Breast epithelium (tissue), 4 donors: ENCODE measurements around the gene RNF34. TPM values are rescaled to one million over a fixed set of nuclear protein-coding genes. Genes with fewer than 3 reads are reported as not detected.

Experiments used
- DNase-seq, 2 donors: peaks; one replicate each; pipeline ENCODE4 v3.0.0-alpha.2; 2019; ENCODE audit warnings: low spot score in 2 of 2
- H3K27ac ChIP-seq, 2 donors: fragments of 200-600 bp; sonication (generic) in 1 of 2; one replicate each; pipeline ENCODE4 v1.5.1; 2016 to 2019; ENCODE audit warnings: mild to moderate bottlenecking in 1 of 2
- H3K27me3 ChIP-seq, 2 donors: fragments of 200-600 bp; sonication (generic) in 1 of 2; one replicate each; pipeline versions ENCODE4 v1.5.1 to v1.6.0; 2017 to 2019; ENCODE audit warnings: control low read depth in 1 of 2, mild to moderate bottlenecking in 1 of 2
- H3K36me3 ChIP-seq: fragments of 200-600 bp; one replicate; pipeline ENCODE4 v1.5.1; 2019
- H3K4me1 ChIP-seq, 2 donors: fragments of 200-600 bp; sonication (generic); one replicate each; pipeline ENCODE4 v1.5.1; 2016 to 2019; ENCODE audit warnings: control low read depth in 1 of 2
- H3K4me3 ChIP-seq, 3 donors: fragments of 200-600 bp; sonication (generic); 1 replicate in 2 of 3; 2 replicates in 1 of 3; pipeline ENCODE4 v1.5.1; 2016 to 2019; ENCODE audit warnings: mild to moderate bottlenecking in 3 of 3, moderate library complexity in 2 of 3
- H3K9me3 ChIP-seq, 2 donors: fragments of 200-600 bp; sonication (generic) in 1 of 2; one replicate each; pipeline ENCODE4 v1.5.1; 2016 to 2019; ENCODE audit warnings: control low read depth in 1 of 2
- POLR2A ChIP-seq: fragments of 450-650 bp; IDR thresholded peaks from one replicate; pipeline ENCODE4 v1.6.1; 2016; ENCODE audit warnings: antibody characterized with exemption, mild to moderate bottlenecking, moderate library complexity
- POLR2AphosphoS5 ChIP-seq, 3 donors: sonication (generic); formaldehyde crosslinking; IDR thresholded peaks; one replicate each; pipeline ENCODE4 v1.6.1; 2017; ENCODE audit warnings: antibody characterized with exemption in 3 of 3
- intact Hi-C: fragments of 100-400 bp; cut with DNase I; formaldehyde crosslinking; loops from one replicate; pipeline ENCODE4 v1.15.1; 2023; ENCODE audit warnings: low total_unique reads
- total RNA-seq, 3 donors: library from RNA; depleted of rRNA; stranded (reverse); fragments of >200 nt; gene quantifications; one replicate each; pipeline ENCODE4 v1.1.0, GENCODE V29; 2016
- TF ChIP-seq, protein P1 (sequence below), 3 donors: fragments of 450-650 bp; IDR thresholded peaks; one replicate each; pipeline ENCODE4 v1.5.1; 2016 to 2017; ENCODE audit warnings: antibody characterized with exemption in 3 of 3, mild to moderate bottlenecking in 3 of 3, moderate library complexity in 3 of 3

Gene RNF34
- total RNA-seq, 3 donors from 2014 or later, result 32.4 to 47.3 (median 45.1) TPM

DNA sequence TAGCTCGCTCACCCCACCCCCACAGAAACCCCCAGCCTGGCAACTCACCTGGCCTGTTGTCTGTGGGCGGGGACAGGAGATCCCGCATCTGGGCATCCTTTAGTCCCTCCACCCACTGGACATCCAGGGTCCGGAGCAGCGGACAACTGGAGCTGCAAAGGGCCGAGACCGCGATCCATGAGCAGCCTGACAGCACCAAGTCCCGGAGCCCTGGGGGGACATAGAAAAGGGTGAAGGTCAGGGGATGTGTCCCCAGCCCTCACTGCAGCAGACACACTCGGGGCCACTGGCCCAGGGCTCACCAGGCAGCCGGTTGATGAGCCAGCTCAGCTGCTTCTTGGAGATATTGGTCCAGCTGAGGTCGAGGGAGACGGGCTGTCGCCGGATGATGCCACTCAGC is 40.9 kb downstream of the RNF34 start:
- intact Hi-C loops, result no loop called here
- Histone ChIP-seq H3K9me3 (no peaks in the 10 kb centered on the region), H3K27me3 (no peaks in the 10 kb centered on the region), H3K27ac (no peak overlapping the region), H3K4me3 (no peak overlapping the region), H3K36me3 (no peaks in the 10 kb centered on the region), H3K4me1 (no peaks in the 10 kb centered on the region)
- DNase-seq, result no peak
- TF ChIP-seq POLR2AphosphoS5 (IDR thresholded peaks at IDR 0.05), result no peak

DNA sequence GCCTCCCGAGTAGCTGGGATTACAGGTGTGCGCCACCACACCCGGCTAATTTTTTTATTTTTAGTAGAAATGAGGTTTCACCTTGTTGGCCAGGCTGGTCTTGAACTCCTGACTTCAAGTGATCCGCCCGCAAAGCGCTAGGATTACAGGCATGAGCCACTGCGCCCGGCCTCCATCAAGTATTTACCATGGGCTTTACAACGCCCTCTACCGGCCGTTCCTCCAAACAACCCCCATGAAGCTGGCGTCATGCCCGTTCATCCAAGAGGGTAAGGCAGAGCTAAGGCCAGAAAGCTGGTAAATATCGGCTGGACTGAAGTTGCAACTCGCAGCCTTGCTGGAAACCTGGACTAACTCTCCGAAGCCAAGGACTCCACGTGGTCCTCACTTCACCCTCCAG is 41.6 kb downstream of the RNF34 start:
- H3K4me1 ChIP-seq, result no peaks in the 10 kb centered on the region
- no peaks in the 10 kb centered on the region for H3K36me3 ChIP-seq
- H3K27ac ChIP-seq, result no peak overlapping the region
- no peaks in the 10 kb centered on the region for H3K9me3 ChIP-seq
- intact Hi-C loops, result no loop called here
- H3K4me3 ChIP-seq, result no peak overlapping the region
- DNase-seq, result no peak
- TF ChIP-seq POLR2A (no peak), POLR2AphosphoS5 (IDR thresholded peaks at IDR 0.05) (no peak)
- TF ChIP-seq, protein P1, sequence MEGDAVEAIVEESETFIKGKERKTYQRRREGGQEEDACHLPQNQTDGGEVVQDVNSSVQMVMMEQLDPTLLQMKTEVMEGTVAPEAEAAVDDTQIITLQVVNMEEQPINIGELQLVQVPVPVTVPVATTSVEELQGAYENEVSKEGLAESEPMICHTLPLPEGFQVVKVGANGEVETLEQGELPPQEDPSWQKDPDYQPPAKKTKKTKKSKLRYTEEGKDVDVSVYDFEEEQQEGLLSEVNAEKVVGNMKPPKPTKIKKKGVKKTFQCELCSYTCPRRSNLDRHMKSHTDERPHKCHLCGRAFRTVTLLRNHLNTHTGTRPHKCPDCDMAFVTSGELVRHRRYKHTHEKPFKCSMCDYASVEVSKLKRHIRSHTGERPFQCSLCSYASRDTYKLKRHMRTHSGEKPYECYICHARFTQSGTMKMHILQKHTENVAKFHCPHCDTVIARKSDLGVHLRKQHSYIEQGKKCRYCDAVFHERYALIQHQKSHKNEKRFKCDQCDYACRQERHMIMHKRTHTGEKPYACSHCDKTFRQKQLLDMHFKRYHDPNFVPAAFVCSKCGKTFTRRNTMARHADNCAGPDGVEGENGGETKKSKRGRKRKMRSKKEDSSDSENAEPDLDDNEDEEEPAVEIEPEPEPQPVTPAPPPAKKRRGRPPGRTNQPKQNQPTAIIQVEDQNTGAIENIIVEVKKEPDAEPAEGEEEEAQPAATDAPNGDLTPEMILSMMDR (IDR thresholded peaks at IDR 0.05), result no peak
- H3K27me3 ChIP-seq, result no peaks in the 10 kb centered on the region

DNA sequence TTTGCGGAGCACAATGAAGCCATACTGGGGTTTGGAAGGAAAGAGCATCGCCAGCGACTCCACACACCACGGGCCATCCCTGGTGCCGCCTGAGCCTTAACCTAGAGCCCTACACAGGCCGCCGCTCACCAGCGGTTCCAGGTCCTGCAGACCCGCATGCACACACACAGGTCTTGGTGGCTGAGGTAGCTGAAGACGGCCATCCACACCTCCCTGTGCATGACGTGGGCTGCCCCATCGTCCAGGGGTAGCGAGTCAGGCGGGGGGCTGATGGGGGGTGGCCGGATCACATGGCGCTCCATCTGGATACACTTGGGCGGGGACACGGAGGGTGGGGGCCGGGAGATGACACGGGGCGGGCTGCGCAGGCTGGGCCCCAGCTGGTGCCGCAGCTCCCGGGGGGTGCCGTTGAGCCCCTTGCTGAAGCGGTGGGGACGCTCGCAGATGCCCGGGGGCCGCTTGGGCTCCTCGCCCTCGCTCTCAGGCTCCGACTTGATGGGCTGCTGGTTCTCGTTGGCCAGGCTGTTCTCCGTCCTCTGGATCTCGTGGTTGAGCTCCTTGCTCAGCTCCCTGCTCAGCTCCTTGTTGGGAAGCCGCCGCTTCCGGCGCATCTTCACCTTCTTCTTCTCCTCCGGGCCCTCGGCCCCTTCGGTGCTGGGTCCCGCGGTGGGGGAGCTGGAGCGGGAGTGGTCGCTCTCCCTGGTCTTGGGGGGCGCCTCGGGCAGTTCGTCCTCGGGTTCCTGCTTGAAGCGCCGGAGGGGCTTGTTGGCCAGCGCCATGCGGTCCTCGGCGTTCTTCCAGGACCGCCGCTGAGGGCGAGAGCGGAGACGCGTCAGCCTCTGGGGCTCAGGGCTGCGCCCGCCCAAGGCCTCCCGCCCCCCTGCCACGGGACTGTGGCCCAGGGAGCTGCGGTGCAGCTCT is 42.4 kb downstream of the RNF34 start:
- H3K4me1 ChIP-seq, result no peaks in the 10 kb centered on the region
- TF ChIP-seq, protein P1 (IDR thresholded peaks at IDR 0.05), result no peak
- TF ChIP-seq POLR2AphosphoS5 (IDR thresholded peaks at IDR 0.05), result no peak
- no peak for TF ChIP-seq POLR2A
- no peak overlapping the region for H3K4me3 ChIP-seq
- no peak overlapping the region for H3K27ac ChIP-seq
- H3K9me3 ChIP-seq, result no peaks in the 10 kb centered on the region
- H3K36me3 ChIP-seq, result no peaks in the 10 kb centered on the region
- DNase-seq, result no peak
- no peaks in the 10 kb centered on the region for H3K27me3 ChIP-seq
- intact Hi-C loops, result no loop called here

DNA sequence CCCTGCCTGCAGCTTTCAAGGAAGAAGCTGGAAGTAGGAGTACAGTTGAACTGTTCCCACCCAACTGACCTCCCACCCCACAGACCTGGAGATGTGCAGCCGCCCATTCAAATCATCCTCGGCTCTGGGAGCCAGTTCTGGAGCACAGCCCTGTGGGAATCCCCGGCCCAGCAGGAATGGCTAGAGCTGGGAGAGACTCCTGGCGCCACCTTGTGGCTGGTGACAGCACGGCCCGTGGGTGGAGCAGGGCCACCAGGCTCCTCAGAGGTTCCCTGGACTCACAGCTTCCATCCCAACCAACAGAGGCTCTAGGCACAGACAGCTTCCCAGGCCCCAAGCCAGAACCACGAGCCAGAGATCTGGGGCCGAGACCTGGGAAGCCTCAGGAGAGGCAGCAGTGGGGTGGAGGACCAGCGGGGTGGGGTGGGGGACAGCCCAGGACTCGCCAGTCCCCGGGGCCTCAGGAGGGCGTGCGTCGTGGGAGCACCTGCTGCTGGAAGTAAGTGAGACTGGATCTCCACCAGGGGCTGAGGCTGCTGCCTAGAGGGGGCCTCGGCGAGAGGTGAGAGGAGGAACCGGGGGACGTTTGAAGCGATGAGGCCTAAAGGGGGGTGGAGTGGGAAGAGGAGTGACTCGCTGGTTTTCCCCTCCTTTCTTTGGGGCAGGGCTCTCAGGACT is 43.4 kb downstream of the RNF34 start:
- peak; percentile 57 to 84 for DNase-seq
- intact Hi-C loops, result no loop called here
- Histone ChIP-seq H3K9me3 (no peaks in the 10 kb centered on the region), H3K27me3 (no peaks in the 10 kb centered on the region), H3K4me1 (no peaks in the 10 kb centered on the region), H3K36me3 (no peaks in the 10 kb centered on the region), H3K4me3 (no peak overlapping the region), H3K27ac (no peak overlapping the region)
- TF ChIP-seq, protein P1 (IDR thresholded peaks at IDR 0.05), result peak; percentile 60 to 83 (median 81)
- TF ChIP-seq POLR2A (no peak), POLR2AphosphoS5 (IDR thresholded peaks at IDR 0.05) (no peak)

DNA sequence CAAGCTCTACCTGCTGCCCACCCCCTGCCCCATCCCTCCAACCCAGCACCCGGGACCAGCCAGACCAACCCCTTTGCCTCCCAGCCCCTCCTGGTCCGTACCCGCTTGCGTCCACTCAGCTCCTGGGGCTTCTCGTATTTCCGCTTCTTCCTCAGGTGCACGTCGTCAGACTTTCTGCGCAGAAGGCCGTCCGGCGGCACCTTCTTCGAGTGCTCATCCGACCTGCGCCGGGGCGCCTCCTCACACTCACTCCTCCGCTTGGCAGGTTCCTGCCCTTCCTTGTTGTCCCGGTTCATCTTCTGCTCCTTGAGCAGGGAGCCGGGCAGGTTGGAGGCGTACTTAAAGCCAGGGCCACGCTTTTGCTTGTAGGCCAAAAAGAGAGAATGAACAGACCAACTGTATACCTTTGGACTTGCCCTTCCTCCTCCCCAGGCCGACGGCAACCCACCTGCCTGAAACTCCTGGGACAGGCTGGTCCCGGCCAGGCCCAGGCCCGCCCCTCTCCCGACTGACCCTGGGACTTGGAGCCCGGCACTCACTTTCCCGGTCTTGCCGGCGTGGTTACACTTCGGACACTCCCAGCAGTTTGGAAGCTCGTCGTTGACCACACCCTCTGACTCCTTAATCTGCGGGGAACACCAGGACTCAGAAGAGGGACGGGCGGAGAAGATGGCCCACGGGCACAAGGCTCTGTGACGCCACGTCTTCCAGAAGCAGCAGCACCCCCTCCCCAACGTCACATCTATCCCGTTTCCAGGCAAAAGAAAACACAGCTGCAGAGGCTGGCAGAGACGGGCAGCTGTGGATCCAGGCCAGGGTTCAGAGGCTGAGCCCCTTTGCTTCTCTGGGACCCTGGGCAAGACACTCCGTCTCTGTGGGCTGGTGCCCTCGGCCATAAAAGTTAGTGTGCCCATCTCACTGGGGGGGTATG is 44.3 kb downstream of the RNF34 start:
- DNase-seq, result no peak
- Histone ChIP-seq H3K27ac (no peak overlapping the region), H3K36me3 (no peaks in the 10 kb centered on the region), H3K9me3 (no peaks in the 10 kb centered on the region), H3K4me1 (no peaks in the 10 kb centered on the region), H3K27me3 (no peaks in the 10 kb centered on the region), H3K4me3 (no peak overlapping the region)
- TF ChIP-seq POLR2A (no peak), POLR2AphosphoS5 (IDR thresholded peaks at IDR 0.05) (no peak)
- TF ChIP-seq, protein P1 (IDR thresholded peaks at IDR 0.05), result no peak
- intact Hi-C loops, result no loop called here
